ENCODE measurements around the gene ZNF630.
"Not testable (repeated sequence)": the region's sequence is repeated elsewhere in the genome, so short reads cannot be mapped to it uniquely, and the experiment has no call there.

DNA sequence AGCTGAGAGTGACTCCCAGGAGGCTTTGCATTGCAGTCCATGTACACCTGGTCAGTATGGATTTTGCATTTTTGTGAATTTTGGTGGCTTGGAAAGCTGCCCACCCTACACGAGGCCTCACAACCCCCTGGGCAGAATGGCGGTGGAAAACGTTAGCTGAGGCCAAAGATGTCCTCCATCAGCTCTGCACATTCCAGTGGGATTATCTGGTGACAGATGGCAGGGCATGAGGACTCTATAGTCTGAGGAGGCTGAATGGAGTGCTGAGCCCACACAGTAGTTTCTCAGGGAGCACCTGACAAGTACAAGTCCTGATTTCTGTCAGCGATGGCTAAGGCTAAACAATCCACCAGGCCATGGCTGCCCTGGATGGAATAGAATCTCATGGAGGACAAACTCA lies 43.9 kb downstream of the ZNF630 start:
- TF ChIP-seq POLR2A (IDR thresholded peaks at IDR 0.05; ENCODE audit: low read depth, low read length); POLR2AphosphoS5 (IDR thresholded peaks at IDR 0.05; ENCODE audit: low read depth, low read length); TAF1 (IDR thresholded peaks at IDR 0.05; ENCODE audit: borderline replicate concordance, low read depth, low read length): not testable (repeated sequence)

All from GM12892 (cell line).